GM18502 (cell line): ENCODE results near the gene XG.

Experiments
- ATAC-seq: cut with Tn5 transposase; IDR thresholded peaks from one replicate; pipeline ENCODE4 v1.9.1; 2021; ENCODE audit warnings: mild to moderate bottlenecking; ENCODE audit not compliant: unreplicated experiment, poor library complexity

Gene XG

DNA sequence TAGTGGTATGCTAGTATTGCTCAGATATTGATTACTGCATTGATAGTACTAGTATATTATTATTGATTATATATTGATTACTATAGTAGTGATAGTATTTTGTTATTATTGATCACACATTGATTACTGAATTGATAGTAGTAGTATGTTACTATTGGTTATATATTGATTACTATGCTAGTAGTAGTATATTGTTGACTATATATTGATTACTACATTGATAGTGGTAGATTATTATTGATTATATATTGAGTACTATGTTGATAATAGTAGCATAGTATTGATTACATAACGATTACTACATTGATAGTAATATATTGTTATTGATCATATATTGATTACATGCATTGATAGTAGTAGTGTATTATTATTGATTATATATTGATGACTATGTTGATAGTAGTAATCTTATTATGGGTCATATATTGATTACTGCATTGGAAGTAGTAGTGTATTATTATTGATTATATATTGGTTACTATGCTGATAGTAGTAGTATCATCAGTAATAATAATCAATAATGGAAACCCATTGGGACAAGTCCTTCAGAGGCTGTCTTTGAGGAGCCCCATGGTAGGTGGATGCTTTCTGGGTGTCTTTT, 107.5 kb downstream of the XG start:
- ATAC-seq: no peak

- no peak for ATAC-seq
Observed at GRCh38 chrX:2862404-2862803, 110.6 kb downstream of the XG start.

DNA sequence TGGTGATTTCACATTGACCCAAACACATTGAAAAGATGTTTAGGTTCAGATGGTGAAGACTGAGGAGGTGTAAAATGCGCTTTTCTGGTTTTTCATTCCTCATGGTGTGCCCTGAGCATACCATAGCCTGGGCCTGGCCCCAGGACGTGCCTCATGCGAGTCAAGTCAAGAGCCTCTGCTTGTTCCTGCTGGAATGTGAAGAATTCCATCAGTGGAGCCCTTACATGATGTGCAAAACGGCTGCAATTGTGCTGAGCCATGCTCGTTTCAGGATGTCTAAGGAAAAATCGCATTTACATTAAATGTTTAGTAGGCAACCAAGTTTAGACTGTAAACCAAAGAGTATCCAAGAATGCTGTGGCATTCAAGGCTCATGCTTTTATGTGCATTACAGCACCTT, 111.8 kb downstream of the XG start:
- ATAC-seq: no peak
